Fibroblast of lung (primary cell): Measurements from ENCODE around the gene SCN4A. TPM values are rescaled to one million over a fixed set of nuclear protein-coding genes. Genes with fewer than 3 reads are reported as not detected.

Experiments used
- DNase-seq, 2 donors: peaks; one replicate each; pipeline versions ENCODE4 v3.0.0 to v3.0.0-alpha.2; 2010; ENCODE audit warnings: low read depth in 2 of 2
- H2AFZ ChIP-seq: 2 replicates; pipeline ENCODE4 v1.5.1; 2012; ENCODE audit warnings: low read length, control low read depth, inconsistent platforms
- H3K27ac ChIP-seq: 2 replicates; pipeline ENCODE4 v1.5.1; 2011; ENCODE audit warnings: low read length, control low read depth; ENCODE audit not compliant: insufficient read depth
- H3K27me3 ChIP-seq: 2 replicates; pipeline ENCODE4 v1.5.1; 2011; ENCODE audit warnings: mild to moderate bottlenecking, low read length; ENCODE audit not compliant: control insufficient read depth, insufficient read depth
- H3K36me3 ChIP-seq: 2 replicates; pipeline ENCODE4 v1.5.1; 2011; ENCODE audit warnings: low read length; ENCODE audit not compliant: control insufficient read depth, insufficient read depth
- H3K4me1 ChIP-seq: 2 replicates; pipeline ENCODE4 v1.5.1; 2011; ENCODE audit warnings: low read length; ENCODE audit not compliant: control insufficient read depth, insufficient read depth; ENCODE audit errors: extremely low read depth
- H3K4me2 ChIP-seq: 2 replicates; pipeline ENCODE4 v1.5.1; 2011; ENCODE audit warnings: low read length, control low read depth; ENCODE audit not compliant: insufficient read depth; ENCODE audit errors: extremely low read depth
- H3K4me3 ChIP-seq, 4 experiments: fragments of 200-600 bp in 1 of 4; sonication (generic) in 1 of 4; replicated peaks in 1 of 4; 2 replicates each; pipeline ENCODE4 v1.5.1; 2011 to 2016; ENCODE audit warnings: low read length in 4 of 4, low read depth in 3 of 4, mild to moderate bottlenecking in 3 of 4, control low read depth in 2 of 4, inconsistent platforms in 1 of 4, mixed read lengths in 1 of 4; ENCODE audit not compliant: insufficient read depth in 1 of 4; ENCODE audit errors: control extremely low read depth in 1 of 4
- H3K79me2 ChIP-seq: 2 replicates; pipeline ENCODE4 v1.5.1; 2012; ENCODE audit warnings: mild to moderate bottlenecking, low read length, inconsistent platforms; ENCODE audit not compliant: control insufficient read depth, insufficient read depth
- H3K9ac ChIP-seq: 2 replicates; pipeline ENCODE4 v1.5.1; 2011; ENCODE audit warnings: mild to moderate bottlenecking, low read length, control low read depth; ENCODE audit not compliant: insufficient read depth
- H3K9me3 ChIP-seq: 2 replicates; pipeline ENCODE4 v1.5.1; 2012; ENCODE audit warnings: low read depth, low read length; ENCODE audit not compliant: control insufficient read depth, insufficient read depth
- H4K20me1 ChIP-seq: 2 replicates; pipeline ENCODE4 v1.5.1; 2011; ENCODE audit warnings: low read length; ENCODE audit not compliant: control insufficient read depth, insufficient read depth; ENCODE audit errors: extremely low read depth
- CTCF ChIP-seq, 2 donors: IDR thresholded peaks in 1 of 2; conservative IDR thresholded peaks in 1 of 2; 1 replicate in 1 of 2; 2 replicates in 1 of 2; pipeline ENCODE4 v1.5.1; 2011 to 2012; ENCODE audit warnings: low read length in 2 of 2, control low read depth in 1 of 2, inconsistent platforms in 1 of 2, low read depth in 1 of 2, mild to moderate bottlenecking in 1 of 2
- EZH2 ChIP-seq: IDR thresholded peaks from 2 replicates; pipeline ENCODE4 v1.5.1; 2012; ENCODE audit warnings: low read length, control low read depth, mild to moderate bottlenecking; ENCODE audit errors: missing control alignments
- polyA plus RNA-seq, 2 donors: library from polyadenylated mRNA; depleted of rRNA in 1 of 2; stranded (reverse) in 1 of 2; unstranded in 1 of 2; fragments of >200 nt; gene quantifications; 2 replicates each; pipeline ENCODE4 v1.2.1, GENCODE V29; 2011 to 2012; ENCODE audit warnings: missing spikeins in 1 of 2
- total RNA-seq: library from RNA; depleted of rRNA; stranded (reverse); fragments of >200 nt; gene quantifications from 2 replicates; pipeline ENCODE4 v1.2.1, GENCODE V29; 2014

Gene SCN4A
- total and polyA plus RNA-seq, 2 donors (not counting 1 experiment from before 2014, with no cell fraction given): 0.83 TPM; not detected in 1

GRCh38 chr17:63914471-63914870, 58.2 kb downstream of the SCN4A start:
- no peaks in the 10 kb centered on the region for H3K4me1 ChIP-seq
- peaks cover 3% of the 10 kb centered on the region for H3K27me3 ChIP-seq
- H3K79me2 ChIP-seq: no peaks in the 10 kb centered on the region
- no peaks in the 10 kb centered on the region for H4K20me1 ChIP-seq
- H3K36me3 ChIP-seq: no peaks in the 10 kb centered on the region
- H3K4me2 ChIP-seq: no peak overlapping the region
- H3K9ac ChIP-seq: no peak overlapping the region
- no peak overlapping the region for H3K27ac ChIP-seq
- no peak overlapping the region for H2AFZ ChIP-seq
- H3K9me3 ChIP-seq: no peaks in the 10 kb centered on the region
- H3K4me3 ChIP-seq: no peak overlapping the region
- TF ChIP-seq EZH2 (no peak), CTCF (conservative IDR thresholded peaks at IDR 0.05 in 1 of 2, IDR thresholded peaks at IDR 0.05 in 1 of 2; ENCODE audit: low read depth in 1 of 2, low read length in 2 of 2) (no peak)
- no peak for DNase-seq

- H2AFZ ChIP-seq: no peak overlapping the region
- no peaks in the 10 kb centered on the region for H4K20me1 ChIP-seq
- no peaks in the 10 kb centered on the region for H3K36me3 ChIP-seq
- H3K4me1 ChIP-seq: no peaks in the 10 kb centered on the region
- no peak overlapping the region for H3K4me3 ChIP-seq
- no peak overlapping the region for H3K4me2 ChIP-seq
- no peak overlapping the region for H3K9ac ChIP-seq
- peaks cover 3% of the 10 kb centered on the region for H3K27me3 ChIP-seq
- no peaks in the 10 kb centered on the region for H3K9me3 ChIP-seq
- H3K27ac ChIP-seq: no peak overlapping the region
- DNase-seq: peak; percentile 4 to 5
- no peak for TF ChIP-seq EZH2
- TF ChIP-seq CTCF (conservative IDR thresholded peaks at IDR 0.05 in 1 of 2, IDR thresholded peaks at IDR 0.05 in 1 of 2; ENCODE audit: low read depth in 1 of 2, low read length in 2 of 2): peak; percentile 57 to 72
- H3K79me2 ChIP-seq: no peaks in the 10 kb centered on the region
These were observed 61.0 kb downstream of the SCN4A start for GRCh38 chr17:63911657-63912100.

GRCh38 chr17:63911041-63911635, 61.6 kb downstream of the SCN4A start, which contains the start of gene CSHL1:
TSS of gene CSHL1 (minus strand) at chr17:63911258. CDS start at chr17:63911196, 62 bp downstream.
- Histone ChIP-seq H3K4me1 (no peaks in the 10 kb centered on the region), H3K36me3 (no peaks in the 10 kb centered on the region), H3K4me3 (no peak within 1 kb of the TSS), H3K9ac (no peak within 1 kb of the TSS), H3K27ac (no peak within 1 kb of the TSS), H2AFZ (no peak within 1 kb of the TSS), H4K20me1 (no peaks in the 10 kb centered on the region), H3K27me3 (peaks cover 3% of the 10 kb centered on the region), H3K4me2 (no peak within 1 kb of the TSS), H3K9me3 (no peaks in the 10 kb centered on the region), H3K79me2 (no peaks in the 10 kb centered on the region)
- TF ChIP-seq CTCF (conservative IDR thresholded peaks at IDR 0.05 in 1 of 2, IDR thresholded peaks at IDR 0.05 in 1 of 2; ENCODE audit: low read depth in 1 of 2, low read length in 2 of 2): no peak
- no peak for TF ChIP-seq EZH2
- DNase-seq: no peak
